Measurements from ENCODE around the gene ARL2.

- TF ChIP-seq CTCF (IDR thresholded peaks at IDR 0.05 in 4 of 5, conservative IDR thresholded peaks at IDR 0.05 in 1 of 5) = no peak
- TF ChIP-seq POLR2A (IDR thresholded peaks at IDR 0.05) = no peak
Observed at GRCh38 chr11:65059523-65059922, 45.6 kb downstream of the ARL2 start.
